ENCODE results near the gene ATP5ME. TPM values are rescaled to one million over a fixed set of nuclear protein-coding genes. Genes with fewer than 3 reads are reported as not detected.
"Not testable (repeated sequence)": the region's sequence is repeated elsewhere in the genome, so short reads cannot be mapped to it uniquely, and the experiment has no call there.

ATP5ME gene
- total and polyA plus RNA-seq, 2 experiments from 2014 or later = 177 to 1,438 TPM

GRCh38 chr4:704198-704891, 30.3 kb upstream of the ATP5ME start:
- Histone ChIP-seq H3K27ac (no peak overlapping the region), H3K36me3 (no peaks in the 10 kb centered on the region), H3K9me3 (ENCODE audit: low read depth) (no peaks in the 10 kb centered on the region), H3K4me3 (no peak overlapping the region), H3K4me1 (ENCODE audit: low read depth) (peaks cover 5% of the 10 kb centered on the region), H3K27me3 (no peaks in the 10 kb centered on the region)
- DNase-seq (ENCODE audit: low read depth in 1 of 2, low spot score in 1 of 2) = no peak
- no peak for TF ChIP-seq CTCF (IDR thresholded peaks at IDR 0.05; ENCODE audit: low read depth, low read length)

GRCh38 chr4:703336-704197, 29.5 kb upstream of the ATP5ME start:
- no peak for TF ChIP-seq CTCF (IDR thresholded peaks at IDR 0.05; ENCODE audit: low read depth, low read length)

DNA sequence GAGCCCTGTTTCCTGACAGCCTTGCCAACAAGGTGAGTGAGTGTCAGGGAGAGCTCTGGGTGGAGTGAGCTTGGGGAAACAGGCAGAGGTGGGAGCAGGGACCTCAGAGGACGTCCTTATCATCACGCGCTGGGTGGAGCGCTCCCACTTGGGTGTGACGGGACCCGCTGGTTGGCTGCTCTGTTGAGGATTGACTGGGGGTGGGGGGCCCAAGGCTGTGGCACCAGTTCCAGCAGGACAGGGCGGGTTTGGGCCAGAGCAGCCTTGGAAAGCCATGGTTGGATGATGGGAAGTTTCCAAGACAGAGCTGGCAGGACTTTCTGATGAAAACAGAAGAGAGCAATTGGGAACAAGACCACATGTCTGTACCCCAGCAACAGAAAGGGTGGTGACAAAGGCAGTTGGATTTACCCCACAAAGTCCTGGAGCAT, 28.6 kb upstream of the ATP5ME start:
- H3K4me1 ChIP-seq (ENCODE audit: low read depth) = peaks cover 4% of the 10 kb centered on the region
- no peaks in the 10 kb centered on the region for H3K27me3 ChIP-seq
- TF ChIP-seq CTCF (IDR thresholded peaks at IDR 0.05; ENCODE audit: low read depth, low read length) = no peak
- no peak overlapping the region for H3K4me3 ChIP-seq
- no peak for DNase-seq (ENCODE audit: low read depth in 1 of 2, low spot score in 1 of 2)
- no peaks in the 10 kb centered on the region for H3K36me3 ChIP-seq
- no peak overlapping the region for H3K27ac ChIP-seq
- H3K9me3 ChIP-seq (ENCODE audit: low read depth) = no peaks in the 10 kb centered on the region

More at GRCh38 chr4:703336-704197, 29.5 kb upstream of the ATP5ME start:
- Histone ChIP-seq H3K4me3 (no peak overlapping the region), H3K27me3 (no peaks in the 10 kb centered on the region), H3K36me3 (no peaks in the 10 kb centered on the region), H3K4me1 (ENCODE audit: low read depth) (peaks cover 5% of the 10 kb centered on the region), H3K9me3 (ENCODE audit: low read depth) (no peaks in the 10 kb centered on the region), H3K27ac (no peak overlapping the region)
- no peak for DNase-seq (ENCODE audit: low read depth in 1 of 2, low spot score in 1 of 2)

DNA sequence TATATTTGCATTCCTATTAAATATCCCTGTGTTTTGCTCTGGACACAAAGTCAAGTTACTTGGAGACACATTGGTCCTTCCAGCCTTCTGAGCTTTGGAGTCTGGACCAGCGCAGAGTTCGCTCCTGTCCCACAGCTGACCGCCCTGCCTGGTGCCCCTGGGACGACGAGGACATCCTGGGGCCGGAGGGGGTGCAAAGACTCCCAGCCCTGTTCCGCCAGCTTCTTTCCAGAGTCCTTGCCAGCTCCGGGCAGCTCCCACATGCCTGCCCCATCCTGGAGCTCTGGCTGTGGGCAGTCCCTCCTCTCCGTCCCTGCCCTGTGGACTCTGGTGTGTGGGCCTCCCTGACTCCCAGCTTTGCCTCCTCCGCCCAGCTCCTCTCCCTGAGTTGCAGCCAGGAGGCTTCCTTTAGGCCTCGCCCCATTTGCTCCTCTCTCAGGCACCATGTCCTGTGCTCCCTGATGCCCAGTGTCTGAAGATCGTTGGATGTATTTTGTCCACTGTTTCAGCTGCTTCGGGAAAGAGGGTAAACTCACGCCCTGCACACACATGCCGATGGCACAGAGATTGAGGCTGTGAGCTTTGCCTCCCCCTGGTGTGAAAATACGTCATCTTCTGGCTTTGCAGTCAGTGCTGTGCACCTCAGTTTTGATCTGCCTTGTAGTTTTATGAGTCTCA, 26.6 kb upstream of the ATP5ME start:
- Histone ChIP-seq H3K27me3 (no peaks in the 10 kb centered on the region), H3K4me1 (ENCODE audit: low read depth) (no peaks in the 10 kb centered on the region), H3K4me3 (no peak overlapping the region), H3K27ac (no peak overlapping the region), H3K36me3 (no peaks in the 10 kb centered on the region), H3K9me3 (ENCODE audit: low read depth) (no peaks in the 10 kb centered on the region)
- no peak for DNase-seq (ENCODE audit: low read depth in 1 of 2, low spot score in 1 of 2)
- no peak for TF ChIP-seq CTCF (IDR thresholded peaks at IDR 0.05; ENCODE audit: low read depth, low read length)

DNA sequence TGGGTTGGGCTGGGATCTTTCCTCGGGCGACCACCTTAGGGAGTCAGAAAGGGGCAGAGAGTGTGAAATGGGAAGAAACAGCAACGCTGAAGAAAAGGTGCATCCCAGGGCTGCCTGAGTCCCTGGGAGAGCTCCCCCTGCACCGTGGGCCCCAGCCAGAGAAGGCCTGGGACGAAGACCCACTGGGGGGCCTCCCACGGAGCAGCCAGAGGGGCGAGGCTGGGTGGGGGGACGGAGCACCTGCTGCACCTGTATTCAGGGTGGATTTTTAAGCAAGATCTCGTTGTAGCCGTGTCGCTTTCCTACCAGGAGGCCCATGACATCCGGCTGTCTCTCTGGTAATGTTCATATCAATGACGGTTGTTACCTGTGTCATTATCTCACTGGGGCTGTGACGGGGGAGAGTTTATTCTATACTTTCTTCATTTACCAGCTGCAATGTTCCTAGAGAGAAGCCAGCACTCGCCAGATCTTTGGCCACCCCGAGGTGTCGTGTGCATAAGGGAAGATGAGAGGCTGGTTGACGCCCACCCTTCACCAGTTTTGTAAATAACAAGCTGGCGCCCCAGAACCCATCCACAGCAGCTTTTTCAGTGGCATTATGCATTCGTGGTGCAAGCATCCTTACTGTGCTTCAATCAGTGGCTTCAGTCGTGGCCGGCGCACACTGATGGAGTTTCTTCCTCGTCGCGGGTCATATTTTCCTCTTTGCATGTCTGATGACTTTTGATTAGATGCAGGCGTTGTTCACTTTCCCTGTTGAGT, 25.9 kb upstream of the ATP5ME start:
- Histone ChIP-seq H3K36me3 (no peaks in the 10 kb centered on the region), H3K9me3 (ENCODE audit: low read depth) (no peaks in the 10 kb centered on the region)
- DNase-seq (ENCODE audit: low read depth in 1 of 2, low spot score in 1 of 2) = no peak

DNA sequence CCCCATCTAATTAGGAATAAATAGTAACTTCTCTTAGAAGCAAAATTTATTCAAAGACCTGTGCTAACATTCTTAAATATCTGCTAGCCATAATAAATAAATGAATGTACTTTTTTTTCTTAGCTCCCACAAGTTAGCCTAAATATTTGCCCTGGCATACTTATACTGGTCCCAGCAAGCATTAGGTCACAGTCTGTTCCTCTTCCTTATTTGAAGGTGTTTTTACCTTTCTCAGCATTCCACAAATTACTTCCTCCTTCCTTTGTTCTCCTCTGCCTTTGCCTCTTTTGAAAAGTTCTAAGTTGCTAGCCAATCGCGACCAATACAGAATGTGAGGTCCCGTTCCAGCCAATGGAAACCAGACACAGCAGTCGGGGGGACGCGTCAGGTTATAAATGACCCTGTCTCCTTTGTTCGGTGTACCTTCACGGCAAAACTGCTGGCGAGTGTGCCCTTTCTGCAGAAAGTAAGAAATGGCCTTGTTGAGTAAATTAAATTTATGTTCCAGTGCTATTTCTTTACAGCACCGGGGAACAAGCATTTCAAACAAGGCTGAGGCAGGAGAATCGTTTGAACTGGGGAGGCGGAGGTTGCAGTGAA, 20.4 kb upstream of the ATP5ME start:
- H3K9me3 ChIP-seq (ENCODE audit: low read depth); H3K27me3 ChIP-seq; H3K4me3 ChIP-seq; H3K4me1 ChIP-seq (ENCODE audit: low read depth); DNase-seq (ENCODE audit: low read depth in 1 of 2, low spot score in 1 of 2); H3K36me3 ChIP-seq; H3K27ac ChIP-seq: not testable (repeated sequence)

More for the DNA sequence above, 25.9 kb upstream of the ATP5ME start:
- H3K27me3 ChIP-seq = no peaks in the 10 kb centered on the region
- TF ChIP-seq CTCF (IDR thresholded peaks at IDR 0.05; ENCODE audit: low read depth, low read length) = no peak
- no peak overlapping the region for H3K4me3 ChIP-seq
- no peaks in the 10 kb centered on the region for H3K4me1 ChIP-seq (ENCODE audit: low read depth)
- no peak overlapping the region for H3K27ac ChIP-seq
